Measurements from ENCODE around the gene MGAT5. TPM values are rescaled to one million over a fixed set of nuclear protein-coding genes. Genes with fewer than 3 reads are reported as not detected.
"Not testable (repeated sequence)": the region's sequence is repeated elsewhere in the genome, so short reads cannot be mapped to it uniquely, and the experiment has no call there.

The MGAT5 gene
- total RNA-seq, 1 experiment from 2014 or later, result 25.4 TPM

- DNase-seq, result no peak
- Histone ChIP-seq H3K27me3 (ENCODE audit: control insufficient read depth, insufficient read depth, low read length) (no peaks in the 10 kb centered on the region), H3K4me3 (ENCODE audit: insufficient read depth, low read depth, low read length) (no peak overlapping the region), H3K36me3 (replicated peaks; ENCODE audit: control insufficient read depth, insufficient read depth, low read length) (no peaks in the 10 kb centered on the region)
Observed at GRCh38 chr2:134469516-134470115, 215.7 kb downstream of the MGAT5 start.

- no peak for DNase-seq
- Histone ChIP-seq H3K36me3 (replicated peaks; ENCODE audit: control insufficient read depth, insufficient read depth, low read length) (no peaks in the 10 kb centered on the region), H3K4me3 (ENCODE audit: insufficient read depth, low read depth, low read length) (no peak overlapping the region), H3K27me3 (ENCODE audit: control insufficient read depth, insufficient read depth, low read length) (no peaks in the 10 kb centered on the region)
Observed at GRCh38 chr2:134470561-134471168, 216.8 kb downstream of the MGAT5 start.

GRCh38 chr2:134476982-134477381, 223.1 kb downstream of the MGAT5 start:
- H3K4me3 ChIP-seq (ENCODE audit: insufficient read depth, low read depth, low read length); H3K27me3 ChIP-seq (ENCODE audit: control insufficient read depth, insufficient read depth, low read length); DNase-seq: not testable (repeated sequence)

DNA sequence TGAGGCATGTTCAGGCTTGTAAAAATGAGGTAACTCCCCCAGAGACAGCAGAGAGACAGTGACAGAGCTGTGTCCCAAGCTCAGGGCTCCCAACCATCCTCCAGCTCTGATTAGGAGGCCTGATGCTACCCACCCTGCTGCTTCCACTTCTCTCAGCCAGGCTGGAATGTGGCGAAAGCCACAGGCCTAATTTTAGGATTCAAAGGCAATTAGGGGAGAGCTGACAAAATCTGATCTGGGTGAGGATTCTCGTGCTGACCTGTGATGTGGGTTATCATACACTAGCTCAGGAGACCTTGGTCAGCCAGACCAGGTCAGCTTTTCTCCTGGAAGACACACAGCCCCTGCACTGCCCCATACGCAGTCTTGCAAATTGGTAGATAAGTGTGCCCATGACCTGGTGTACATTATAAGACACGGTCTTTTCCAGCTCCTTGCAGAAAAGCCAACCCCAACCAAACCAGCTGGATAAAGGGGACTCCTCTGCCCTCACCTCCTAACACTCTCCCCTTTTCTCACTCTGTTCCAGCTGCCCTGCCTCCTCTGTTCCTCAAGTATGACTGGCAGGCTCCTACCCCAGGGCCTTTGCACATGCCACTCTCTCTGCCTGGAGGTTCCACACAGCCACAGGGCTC, 225.9 kb downstream of the MGAT5 start:
- no peaks in the 10 kb centered on the region for H3K36me3 ChIP-seq (replicated peaks; ENCODE audit: control insufficient read depth, insufficient read depth, low read length)
- no peaks in the 10 kb centered on the region for H3K27me3 ChIP-seq (ENCODE audit: control insufficient read depth, insufficient read depth, low read length)
- DNase-seq, result no peak
- H3K4me3 ChIP-seq (ENCODE audit: insufficient read depth, low read depth, low read length), result no peak overlapping the region

More at GRCh38 chr2:134476982-134477381, 223.1 kb downstream of the MGAT5 start:
- H3K36me3 ChIP-seq (replicated peaks; ENCODE audit: control insufficient read depth, insufficient read depth, low read length), result not testable (repeated sequence)

DNA sequence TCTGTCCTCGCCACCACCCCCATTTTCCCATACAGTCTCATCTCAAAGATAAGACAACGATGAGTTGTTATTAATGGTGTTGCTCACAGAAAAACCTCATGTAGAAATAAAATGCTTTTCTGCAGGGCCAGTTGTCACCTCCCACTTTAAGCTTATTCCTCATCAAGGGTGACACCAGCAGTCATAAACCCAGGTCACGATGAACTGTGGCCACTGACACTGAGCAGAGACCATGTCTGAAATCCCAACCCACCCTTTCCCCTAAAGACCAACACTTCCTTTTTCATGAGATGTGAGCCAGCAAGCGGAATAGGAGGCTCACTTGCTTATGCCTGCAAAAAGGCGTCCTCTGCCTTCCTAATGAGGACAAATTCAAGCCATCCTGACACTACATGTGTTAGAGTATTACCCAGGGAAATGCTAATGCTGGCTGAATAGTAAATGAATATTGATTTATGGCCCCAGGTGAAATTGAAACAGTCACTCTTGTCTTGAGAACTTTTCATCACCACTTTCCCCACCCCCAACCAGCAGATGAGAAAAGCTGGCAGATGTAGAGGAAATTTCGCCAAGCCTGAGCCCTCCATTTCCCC, 228.4 kb downstream of the MGAT5 start:
- Histone ChIP-seq H3K4me3 (ENCODE audit: insufficient read depth, low read depth, low read length) (no peak overlapping the region), H3K27me3 (ENCODE audit: control insufficient read depth, insufficient read depth, low read length) (no peaks in the 10 kb centered on the region), H3K36me3 (replicated peaks; ENCODE audit: control insufficient read depth, insufficient read depth, low read length) (no peaks in the 10 kb centered on the region)
- no peak for DNase-seq

DNA sequence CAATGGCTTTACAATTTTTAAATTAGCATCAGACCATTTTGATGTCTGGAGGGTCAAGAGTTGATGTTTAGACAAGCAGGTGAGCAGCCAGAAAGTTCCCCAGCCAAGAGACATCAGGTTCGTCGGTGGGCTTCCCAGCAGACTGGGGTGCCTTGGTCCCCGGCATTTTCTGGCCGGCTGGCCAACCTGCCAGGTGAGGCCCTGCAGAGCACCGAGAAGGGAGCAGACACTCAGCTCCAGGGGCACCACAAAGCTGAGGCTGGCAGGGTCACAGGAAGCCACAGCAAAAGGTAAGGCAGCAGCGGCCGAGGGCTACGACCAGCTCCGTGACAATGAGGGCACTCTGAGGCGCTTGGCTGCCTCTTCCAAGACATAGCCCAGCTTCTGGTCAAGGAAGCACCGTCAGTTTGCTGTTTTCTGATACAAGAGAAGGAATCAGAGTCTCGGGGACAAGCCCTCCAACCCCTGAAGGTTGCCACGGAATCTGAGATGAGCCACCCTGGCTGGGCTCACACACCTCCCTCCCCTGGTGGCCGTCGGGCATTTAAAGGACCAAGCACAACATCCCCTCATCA, 229.0 kb downstream of the MGAT5 start:
- no peak for DNase-seq
- Histone ChIP-seq H3K36me3 (replicated peaks; ENCODE audit: control insufficient read depth, insufficient read depth, low read length) (no peaks in the 10 kb centered on the region), H3K4me3 (ENCODE audit: insufficient read depth, low read depth, low read length) (no peak overlapping the region), H3K27me3 (ENCODE audit: control insufficient read depth, insufficient read depth, low read length) (no peaks in the 10 kb centered on the region)

GRCh38 chr2:134489732-134490384, 236.0 kb downstream of the MGAT5 start:
- no peaks in the 10 kb centered on the region for H3K36me3 ChIP-seq (replicated peaks; ENCODE audit: control insufficient read depth, insufficient read depth, low read length)
- DNase-seq, result peak; percentile 40
- H3K4me3 ChIP-seq (ENCODE audit: insufficient read depth, low read depth, low read length), result no peak overlapping the region
- no peaks in the 10 kb centered on the region for H3K27me3 ChIP-seq (ENCODE audit: control insufficient read depth, insufficient read depth, low read length)

DNA sequence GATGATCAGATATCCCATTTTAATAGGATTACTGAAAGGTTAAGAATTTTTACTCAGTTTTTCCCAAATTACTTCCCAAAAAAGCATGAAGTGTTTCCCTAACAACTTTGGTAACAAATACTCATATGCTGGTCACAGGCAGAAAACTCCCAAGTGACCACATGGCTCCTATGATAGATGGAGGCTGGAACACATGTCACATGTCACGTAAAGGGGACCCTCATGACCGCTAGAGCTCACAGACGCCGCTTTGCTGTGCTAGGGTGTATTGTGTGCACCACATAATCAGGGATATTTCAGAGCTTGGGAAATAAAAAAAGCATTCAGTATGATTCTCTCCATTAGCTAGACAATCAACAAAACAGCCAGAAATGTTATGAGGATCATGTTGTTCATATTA, 236.7 kb downstream of the MGAT5 start:
- DNase-seq, result no peak
- no peaks in the 10 kb centered on the region for H3K36me3 ChIP-seq (replicated peaks; ENCODE audit: control insufficient read depth, insufficient read depth, low read length)
- H3K4me3 ChIP-seq (ENCODE audit: insufficient read depth, low read depth, low read length), result no peak overlapping the region
- no peaks in the 10 kb centered on the region for H3K27me3 ChIP-seq (ENCODE audit: control insufficient read depth, insufficient read depth, low read length)

DNA sequence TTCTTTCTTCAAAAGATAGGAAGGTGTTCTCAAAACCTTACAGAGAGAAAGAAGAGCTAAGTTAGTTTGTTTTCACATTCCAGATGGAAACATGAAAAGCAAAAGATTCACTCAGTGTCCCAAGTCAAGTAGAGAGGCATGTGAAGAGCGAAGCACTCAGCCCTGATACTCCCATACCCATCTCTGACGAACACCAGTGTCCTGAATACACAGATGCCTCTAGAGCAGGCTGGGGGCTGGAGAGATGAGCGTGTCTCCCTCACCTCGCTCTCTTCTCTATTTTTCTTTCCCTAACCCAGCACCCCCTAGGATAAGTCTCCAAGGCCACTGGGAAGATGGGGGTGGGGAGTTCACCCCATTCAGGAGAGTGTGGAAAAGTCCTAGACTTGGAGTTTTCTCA, 237.2 kb downstream of the MGAT5 start:
- no peak for DNase-seq
- Histone ChIP-seq H3K27me3 (ENCODE audit: control insufficient read depth, insufficient read depth, low read length) (no peaks in the 10 kb centered on the region), H3K4me3 (ENCODE audit: insufficient read depth, low read depth, low read length) (no peak overlapping the region), H3K36me3 (replicated peaks; ENCODE audit: control insufficient read depth, insufficient read depth, low read length) (no peaks in the 10 kb centered on the region)

DNA sequence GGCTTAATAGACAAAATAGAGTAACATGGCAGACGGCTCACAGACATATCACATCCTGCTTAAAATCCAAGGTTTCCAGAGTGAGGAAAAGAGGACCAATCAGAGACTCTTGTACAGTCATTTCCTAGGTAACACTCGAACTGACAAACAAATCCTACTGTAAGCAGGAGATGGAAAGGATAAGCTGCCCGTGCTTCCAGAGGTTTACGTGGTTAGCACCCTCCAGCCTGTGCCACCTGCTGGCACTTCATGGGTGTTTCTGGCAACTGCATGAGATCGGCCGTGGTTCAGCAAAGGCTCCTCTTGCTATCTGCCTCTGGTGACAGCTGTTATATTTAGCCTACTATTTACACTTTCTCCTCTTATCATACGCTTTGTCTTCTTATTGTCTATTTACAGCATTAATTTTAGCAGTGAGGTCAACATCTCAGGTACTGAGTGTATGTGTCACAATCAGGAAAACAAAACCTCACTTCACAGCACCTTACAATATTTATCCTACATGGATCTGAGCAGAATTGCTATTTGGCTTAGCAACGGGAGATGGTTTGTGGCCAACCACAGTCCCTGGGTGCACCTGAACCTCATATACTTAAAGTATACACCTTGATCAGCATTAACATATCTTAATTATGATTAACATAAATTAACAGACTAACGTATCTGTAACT, 238.0 kb downstream of the MGAT5 start:
- Histone ChIP-seq H3K4me3 (ENCODE audit: insufficient read depth, low read depth, low read length) (no peak overlapping the region), H3K36me3 (replicated peaks; ENCODE audit: control insufficient read depth, insufficient read depth, low read length) (no peaks in the 10 kb centered on the region), H3K27me3 (ENCODE audit: control insufficient read depth, insufficient read depth, low read length) (no peaks in the 10 kb centered on the region)
- no peak for DNase-seq

- no peak overlapping the region for H3K4me3 ChIP-seq (ENCODE audit: insufficient read depth, low read depth, low read length)
- H3K27me3 ChIP-seq (ENCODE audit: control insufficient read depth, insufficient read depth, low read length), result no peaks in the 10 kb centered on the region
- no peaks in the 10 kb centered on the region for H3K36me3 ChIP-seq (replicated peaks; ENCODE audit: control insufficient read depth, insufficient read depth, low read length)
- DNase-seq, result no peak
Observed at GRCh38 chr2:134493797-134494196, 239.9 kb downstream of the MGAT5 start.

DNA sequence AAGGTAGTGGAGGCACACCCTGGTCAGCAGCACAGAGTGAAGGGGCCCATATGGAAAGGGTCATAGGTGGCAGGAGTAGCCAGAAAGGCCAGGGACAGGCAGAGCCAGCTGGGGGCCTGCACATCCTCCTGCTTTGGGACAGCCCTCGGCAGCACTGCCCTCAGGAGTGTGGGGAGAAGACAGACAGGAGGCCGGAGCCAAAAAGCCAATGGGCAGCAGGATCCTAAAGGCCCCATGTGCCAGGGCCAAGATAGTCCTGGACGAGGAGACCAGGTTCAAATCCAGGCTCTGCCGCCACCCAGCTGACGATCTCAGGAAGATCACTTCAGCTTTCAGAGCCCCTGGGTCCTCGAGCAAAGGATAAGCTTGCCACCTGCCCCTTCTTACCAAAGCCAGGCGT, 244.8 kb downstream of the MGAT5 start:
- DNase-seq, result no peak

DNA sequence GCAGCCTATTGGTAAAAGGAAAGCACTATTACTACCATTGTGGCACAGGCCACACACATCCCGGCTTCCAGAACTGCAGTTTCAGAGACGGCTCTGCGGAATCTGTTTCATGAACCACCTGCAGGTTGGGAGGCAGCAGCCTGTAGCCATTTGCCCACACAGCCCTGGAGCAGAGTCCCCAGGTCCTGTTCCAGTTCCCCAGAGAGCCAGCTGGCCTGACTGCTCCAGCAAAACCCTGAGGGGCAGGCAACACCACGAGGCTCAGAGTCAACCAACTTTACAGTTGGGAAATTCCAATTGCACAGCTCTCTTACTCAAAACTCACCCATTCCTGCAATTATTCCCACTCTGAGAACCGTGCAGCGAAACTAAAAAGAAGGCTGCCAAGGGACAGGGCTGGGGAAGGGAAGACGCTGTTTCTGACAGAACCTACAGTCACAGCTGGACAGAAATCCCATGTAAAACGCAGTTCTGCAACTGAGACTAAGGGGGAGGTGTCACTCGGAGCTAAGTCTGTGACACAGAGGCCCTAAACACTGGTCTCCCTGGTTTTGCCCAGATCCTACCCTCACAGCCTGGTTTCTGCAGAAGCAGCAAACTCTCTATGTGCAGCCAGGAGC, 245.5 kb downstream of the MGAT5 start:
- H3K4me3 ChIP-seq (ENCODE audit: insufficient read depth, low read depth, low read length), result no peak overlapping the region
- DNase-seq, result no peak
- no peaks in the 10 kb centered on the region for H3K27me3 ChIP-seq (ENCODE audit: control insufficient read depth, insufficient read depth, low read length)
- no peaks in the 10 kb centered on the region for H3K36me3 ChIP-seq (replicated peaks; ENCODE audit: control insufficient read depth, insufficient read depth, low read length)

More for the DNA sequence above, 244.8 kb downstream of the MGAT5 start:
- no peaks in the 10 kb centered on the region for H3K27me3 ChIP-seq (ENCODE audit: control insufficient read depth, insufficient read depth, low read length)
- no peaks in the 10 kb centered on the region for H3K36me3 ChIP-seq (replicated peaks; ENCODE audit: control insufficient read depth, insufficient read depth, low read length)
- no peak overlapping the region for H3K4me3 ChIP-seq (ENCODE audit: insufficient read depth, low read depth, low read length)

All from H7 (cell line).